ENCODE results near the gene TOM1.

- TF ChIP-seq CTCF (IDR thresholded peaks at IDR 0.05) (no peak), POLR2A (IDR thresholded peaks at IDR 0.05) (no peak), POLR2AphosphoS5 (IDR thresholded peaks at IDR 0.05) (no peak), EP300 (IDR thresholded peaks at IDR 0.05; ENCODE audit: low read depth) (no peak)
Observed at GRCh38 chr22:35329114-35329847, 29.6 kb downstream of the TOM1 start.

All from transverse colon (tissue), 4 donors.